HUES6 (cell line): Measurements from ENCODE around the gene ADAP1.
"Not testable (repeated sequence)": the region's sequence is repeated elsewhere in the genome, so short reads cannot be mapped to it uniquely, and the experiment has no call there.

Experiments
- H3K27ac ChIP-seq: 2 replicates; pipeline ENCODE4 v1.7.0; 2013; ENCODE audit warnings: low read depth, mild to moderate bottlenecking, low read length, inconsistent platforms
- H3K27me3 ChIP-seq: 2 replicates; pipeline ENCODE4 v1.6.1; 2013; ENCODE audit warnings: low read length; ENCODE audit not compliant: control insufficient read depth, insufficient read depth
- H3K36me3 ChIP-seq: 2 replicates; pipeline ENCODE4 v1.6.1; 2013; ENCODE audit warnings: low read length; ENCODE audit not compliant: control insufficient read depth, insufficient read depth
- H3K4me1 ChIP-seq: 2 replicates; pipeline ENCODE4 v1.6.1; 2013; ENCODE audit warnings: low read length; ENCODE audit not compliant: control insufficient read depth, insufficient read depth
- H3K4me3 ChIP-seq: 2 replicates; pipeline ENCODE4 v1.5.1; 2013; ENCODE audit warnings: low read depth, low read length
- H3K9ac ChIP-seq: one replicate; pipeline ENCODE4 v1.6.1; 2013; ENCODE audit warnings: mild to moderate bottlenecking, low read length
- H3K9me3 ChIP-seq: 2 replicates; pipeline ENCODE4 v1.6.1; 2013; ENCODE audit warnings: low read depth, low read length; ENCODE audit not compliant: control insufficient read depth, insufficient read depth

The ADAP1 gene

GRCh38 chr7:914521-915194 lies 39.8 kb downstream of the ADAP1 start:
- Histone ChIP-seq H3K27me3 (peaks cover 7% of the 10 kb centered on the region; the same call in 1 of the 2 replicates), H3K36me3 (no peaks in the 10 kb centered on the region), H3K4me3 (no peak overlapping the region), H3K27ac (no peak overlapping the region), H3K4me1 (peaks cover 8% of the 10 kb centered on the region), H3K9ac (no peak overlapping the region), H3K9me3 (no peaks in the 10 kb centered on the region)

GRCh38 chr7:913736-914520 lies 40.6 kb downstream of the ADAP1 start:
- H3K4me3 ChIP-seq = no peak overlapping the region
- H3K27me3 ChIP-seq = peaks cover 12% of the 10 kb centered on the region; the same call in 1 of the 2 replicates
- no peak overlapping the region for H3K9ac ChIP-seq
- H3K36me3 ChIP-seq = no peaks in the 10 kb centered on the region
- H3K9me3 ChIP-seq = no peaks in the 10 kb centered on the region
- H3K27ac ChIP-seq = no peak overlapping the region
- H3K4me1 ChIP-seq = peaks cover 11% of the 10 kb centered on the region

- Histone ChIP-seq H3K4me3 (no peak overlapping the region), H3K36me3 (no peaks in the 10 kb centered on the region), H3K9ac (no peak overlapping the region), H3K4me1 (peaks cover 11% of the 10 kb centered on the region), H3K9me3 (no peaks in the 10 kb centered on the region), H3K27ac (no peak overlapping the region), H3K27me3 (peaks cover 30% of the 10 kb centered on the region)
Observed at GRCh38 chr7:911791-912480, 42.5 kb downstream of the ADAP1 start.

GRCh38 chr7:910931-911431 lies 43.5 kb downstream of the ADAP1 start:
- H3K36me3 ChIP-seq = no peaks in the 10 kb centered on the region
- peaks cover 33% of the 10 kb centered on the region for H3K27me3 ChIP-seq
- H3K9ac ChIP-seq = no peak overlapping the region
- peaks cover 11% of the 10 kb centered on the region for H3K4me1 ChIP-seq
- no peaks in the 10 kb centered on the region for H3K9me3 ChIP-seq
- no peak overlapping the region for H3K4me3 ChIP-seq
- no peak overlapping the region for H3K27ac ChIP-seq

- Histone ChIP-seq H3K27ac (no peak overlapping the region), H3K27me3 (peaks cover 37% of the 10 kb centered on the region), H3K4me1 (peaks cover 11% of the 10 kb centered on the region), H3K9ac (no peak overlapping the region), H3K36me3 (no peaks in the 10 kb centered on the region), H3K4me3 (no peak overlapping the region), H3K9me3 (no peaks in the 10 kb centered on the region)
Observed at GRCh38 chr7:910441-910861, 44.0 kb downstream of the ADAP1 start.

GRCh38 chr7:909358-910329 lies 44.8 kb downstream of the ADAP1 start:
- Histone ChIP-seq H3K27ac (no peak overlapping the region), H3K4me3 (0 out of 2 replicates have a peak overlapping the region, but pooled peaks have one; percentile 4)

GRCh38 chr7:908591-909357 lies 45.7 kb downstream of the ADAP1 start:
- Histone ChIP-seq H3K27me3 (peaks cover 53% of the 10 kb centered on the region), H3K4me1 (peaks cover 11% of the 10 kb centered on the region), H3K9ac (peak overlapping the region; percentile 23), H3K4me3 (peak overlapping the region; percentile 48)
- not testable (repeated sequence) for H3K27ac ChIP-seq, H3K9me3 ChIP-seq, H3K36me3 ChIP-seq

More at GRCh38 chr7:909358-910329, 44.8 kb downstream of the ADAP1 start:
- H3K36me3 ChIP-seq = no peaks in the 10 kb centered on the region
- H3K9me3 ChIP-seq = no peaks in the 10 kb centered on the region
- H3K4me1 ChIP-seq = peaks cover 11% of the 10 kb centered on the region
- peaks cover 45% of the 10 kb centered on the region for H3K27me3 ChIP-seq
- H3K9ac ChIP-seq = no peak overlapping the region

- peak overlapping the region; percentile 23 for H3K9ac ChIP-seq
- peaks cover 11% of the 10 kb centered on the region for H3K4me1 ChIP-seq
- H3K36me3 ChIP-seq = no peaks in the 10 kb centered on the region
- no peak overlapping the region for H3K27ac ChIP-seq
- peaks cover 54% of the 10 kb centered on the region for H3K27me3 ChIP-seq
- no peaks in the 10 kb centered on the region for H3K9me3 ChIP-seq
- peak overlapping the region; percentile 48; the same call in 1 of the 2 replicates for H3K4me3 ChIP-seq
Observed at GRCh38 chr7:908159-908581, 46.3 kb downstream of the ADAP1 start.

- Histone ChIP-seq H3K4me1 (peaks cover 11% of the 10 kb centered on the region), H3K27ac (no peak overlapping the region), H3K27me3 (peaks cover 54% of the 10 kb centered on the region), H3K4me3 (no peak overlapping the region), H3K9ac (no peak overlapping the region), H3K36me3 (no peaks in the 10 kb centered on the region), H3K9me3 (no peaks in the 10 kb centered on the region)
Observed at GRCh38 chr7:907158-907980, 47.1 kb downstream of the ADAP1 start.
